Type B pancreatic cell (in vitro differentiated cells): Measurements from ENCODE around the gene WNT8B. TPM values are rescaled to one million over a fixed set of nuclear protein-coding genes. Genes with fewer than 3 reads are reported as not detected.

Experiments used
- DNase-seq: peaks from one replicate; pipeline ENCODE4 v3.0.0; 2021; ENCODE audit warnings: mixed read lengths; ENCODE audit not compliant: unreplicated experiment; ENCODE audit errors: extremely low spot score
- H3K27ac Mint-ChIP-seq: 2 replicates; pipeline ENCODE4 v1.8.0; 2021; ENCODE audit warnings: mild to moderate bottlenecking, mixed read lengths
- H3K27me3 Mint-ChIP-seq: 2 replicates; pipeline ENCODE4 v1.8.0; 2021; ENCODE audit warnings: mixed read lengths
- H3K36me3 Mint-ChIP-seq: 2 replicates; pipeline ENCODE4 v1.8.0; 2021; ENCODE audit warnings: mixed read lengths
- H3K4me1 Mint-ChIP-seq: one replicate; pipeline ENCODE4 v1.8.0; 2021; ENCODE audit warnings: mixed read lengths; ENCODE audit not compliant: unreplicated experiment
- H3K4me3 Mint-ChIP-seq: 2 replicates; pipeline ENCODE4 v1.8.0; 2021; ENCODE audit warnings: mild to moderate bottlenecking, mixed read lengths
- H3K9me3 Mint-ChIP-seq: 2 replicates; pipeline ENCODE4 v1.8.0; 2021; ENCODE audit warnings: mixed read lengths
- CTCF ChIP-seq: fragments of 200-600 bp; sonication (generic); conservative IDR thresholded peaks from 2 replicates; pipeline ENCODE4 v1.5.0; 2021; ENCODE audit warnings: antibody characterized with exemption, mild to moderate bottlenecking
- total RNA-seq: library from RNA; stranded (reverse); gene quantifications from 2 replicates; pipeline ENCODE4 v1.2.1, GENCODE V29; 2021; ENCODE audit warnings: low replicate concordance

Gene WNT8B
- total RNA-seq, 1 donor from 2014 or later = 0.68 TPM

GRCh38 chr10:100436255-100436654 lies 26.6 kb upstream of the WNT8B start:
- Mint-ChIP-seq H3K4me1 (peaks cover 5% of the 10 kb centered on the region), H3K4me3 (no peak overlapping the region), H3K27me3 (peaks cover 4% of the 10 kb centered on the region), H3K9me3 (no peaks in the 10 kb centered on the region), H3K27ac (no peak overlapping the region), H3K36me3 (no peaks in the 10 kb centered on the region)
- DNase-seq = no peak
- no peak for TF ChIP-seq CTCF

GRCh38 chr10:100438674-100439315 lies 24.0 kb upstream of the WNT8B start:
- no peak for DNase-seq
- Mint-ChIP-seq H3K27ac (no peak overlapping the region), H3K27me3 (peaks cover 6% of the 10 kb centered on the region), H3K4me1 (peaks cover 3% of the 10 kb centered on the region), H3K9me3 (no peaks in the 10 kb centered on the region), H3K36me3 (no peaks in the 10 kb centered on the region), H3K4me3 (no peak overlapping the region)
- no peak for TF ChIP-seq CTCF

GRCh38 chr10:100442548-100442947 lies 20.3 kb upstream of the WNT8B start:
- no peak overlapping the region for H3K4me3 Mint-ChIP-seq

GRCh38 chr10:100446130-100446761 lies 16.6 kb upstream of the WNT8B start:
- peaks cover 10% of the 10 kb centered on the region for H3K27me3 Mint-ChIP-seq
- H3K9me3 Mint-ChIP-seq = peaks cover 8% of the 10 kb centered on the region
- no peak for DNase-seq
- no peak overlapping the region for H3K27ac Mint-ChIP-seq
- H3K4me3 Mint-ChIP-seq = no peak overlapping the region
- no peaks in the 10 kb centered on the region for H3K4me1 Mint-ChIP-seq
- H3K36me3 Mint-ChIP-seq = no peaks in the 10 kb centered on the region
- no peak for TF ChIP-seq CTCF

More at GRCh38 chr10:100442548-100442947, 20.3 kb upstream of the WNT8B start:
- TF ChIP-seq CTCF = no peak
- DNase-seq = no peak
- Mint-ChIP-seq H3K36me3 (no peaks in the 10 kb centered on the region), H3K9me3 (peaks cover 8% of the 10 kb centered on the region), H3K4me1 (no peaks in the 10 kb centered on the region), H3K27ac (no peak overlapping the region), H3K27me3 (peaks cover 3% of the 10 kb centered on the region)

GRCh38 chr10:100447663-100448062 lies 15.1 kb upstream of the WNT8B start:
- Mint-ChIP-seq H3K36me3 (no peaks in the 10 kb centered on the region), H3K4me1 (no peaks in the 10 kb centered on the region), H3K27ac (no peak overlapping the region), H3K9me3 (peaks cover 8% of the 10 kb centered on the region), H3K27me3 (peaks cover 13% of the 10 kb centered on the region), H3K4me3 (no peak overlapping the region)
- TF ChIP-seq CTCF = no peak
- DNase-seq = no peak
